Cerebellar cortex (tissue), 1 donor: ENCODE data around the gene FICD.
A peak's percentile ranks its signal among the peaks of the same experiment; 100 is the strongest.
"Not testable (repeated sequence)": the region's sequence is repeated elsewhere in the genome, so short reads cannot be mapped to it uniquely, and the experiment has no call there.

Experiments used
- DNase-seq: peaks from one replicate; pipeline ENCODE4 v3.0.0-alpha.2; 2015; ENCODE audit warnings: low spot score

The FICD gene

DNA sequence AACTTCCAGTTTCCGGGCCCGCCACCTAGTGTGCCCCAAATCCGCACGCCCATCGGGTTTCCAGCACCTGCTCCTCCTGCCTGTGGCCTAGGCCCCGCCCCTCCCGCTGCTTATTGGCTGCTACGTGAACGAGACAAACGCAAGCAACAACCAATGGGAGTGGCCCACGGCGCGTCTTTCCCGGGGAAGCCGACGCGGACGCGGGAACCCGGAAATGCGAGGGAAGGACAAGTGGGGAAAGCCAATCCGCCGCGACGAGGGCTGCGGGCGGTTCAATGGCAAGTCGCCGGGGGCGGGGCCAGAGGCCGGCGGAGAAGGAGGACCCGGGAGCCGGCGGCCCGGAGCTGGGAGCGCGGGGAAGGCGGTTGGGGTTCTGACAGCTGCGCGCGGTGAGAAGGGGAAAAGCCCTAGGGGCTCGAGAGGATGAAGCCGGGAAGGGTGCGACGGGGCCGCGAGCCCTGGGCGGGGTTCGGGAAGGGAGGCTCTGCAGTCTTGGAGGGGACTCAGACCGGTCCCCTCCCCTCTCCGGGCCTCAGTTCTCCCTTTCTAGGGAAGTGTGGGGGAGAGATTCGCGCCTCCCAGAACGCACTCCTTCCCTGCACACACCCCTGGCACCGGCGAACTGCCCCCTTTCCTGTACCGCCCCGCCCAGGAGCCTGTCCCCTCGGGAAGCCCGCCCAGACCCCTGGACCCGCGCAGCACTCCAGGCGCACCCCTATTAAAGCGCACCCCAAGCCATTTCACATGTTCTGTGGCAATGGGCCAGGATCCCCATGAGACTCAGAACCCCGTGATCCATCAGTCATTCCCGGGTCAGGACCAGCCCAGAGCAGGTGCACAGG, at the start of gene FICD:
Gene FICD (plus strand): TSS at position 305 of the 842 bp plus-strand sequence. CDS start 1,696 bp downstream, outside the sequence.
- peak; percentile 99 for DNase-seq

DNA sequence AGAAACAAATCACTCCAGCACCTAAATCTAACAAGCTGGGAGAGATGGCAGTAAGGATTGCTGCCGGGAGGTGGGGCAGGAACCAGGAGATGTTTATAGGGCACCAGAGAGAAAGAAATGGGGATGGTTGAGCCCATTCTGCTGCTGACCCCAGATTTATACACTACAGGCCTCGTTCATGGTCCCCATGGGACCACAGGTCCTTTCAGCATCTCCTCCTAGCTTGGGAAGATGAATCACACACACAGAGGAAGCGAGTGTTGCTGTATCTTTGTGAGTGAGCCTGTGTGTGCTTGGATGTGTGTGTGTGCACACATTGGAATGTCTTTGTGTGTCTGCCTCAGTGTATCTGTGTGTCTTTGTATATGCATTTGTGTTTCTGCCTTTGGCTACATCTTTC, 49.7 kb upstream of the FICD start:
- DNase-seq: no peak

DNA sequence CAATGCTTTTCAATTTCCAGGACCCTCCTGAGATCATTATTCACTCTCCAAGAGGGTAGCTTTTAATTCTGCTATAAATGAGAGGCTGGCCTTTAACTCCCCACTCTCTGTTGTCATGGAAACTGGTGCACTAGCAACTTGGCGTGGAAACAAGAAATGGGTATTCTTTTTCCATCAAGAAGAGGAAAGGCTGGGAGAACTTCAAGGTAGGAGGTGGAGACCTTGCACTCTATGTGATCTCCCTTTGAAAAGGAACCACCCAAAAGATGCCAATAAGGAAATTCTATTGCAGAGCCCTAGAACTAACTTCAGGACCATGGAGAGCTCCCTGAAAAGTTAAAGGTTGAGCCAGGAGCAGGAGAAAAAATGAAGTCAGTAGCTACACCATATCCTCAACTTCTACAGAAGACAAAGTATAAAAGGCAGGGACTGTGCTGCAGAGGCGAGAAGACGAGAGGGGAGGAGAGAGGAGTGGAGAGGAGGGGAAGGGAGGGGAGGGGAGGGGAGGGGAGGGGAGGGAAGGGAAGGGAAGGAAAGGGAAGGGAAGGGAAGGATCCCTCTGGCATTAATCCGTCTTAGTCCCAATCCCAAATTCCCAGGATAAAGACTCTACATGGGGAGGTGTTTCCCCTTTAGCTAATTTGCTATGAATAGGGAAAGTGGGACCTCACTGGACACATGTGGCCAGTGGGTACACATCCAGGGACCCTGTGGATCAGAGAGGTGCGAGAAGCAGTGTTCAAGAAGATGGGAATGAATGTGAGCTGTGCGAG, 46.7 kb upstream of the FICD start:
- DNase-seq: peak; percentile 68

DNA sequence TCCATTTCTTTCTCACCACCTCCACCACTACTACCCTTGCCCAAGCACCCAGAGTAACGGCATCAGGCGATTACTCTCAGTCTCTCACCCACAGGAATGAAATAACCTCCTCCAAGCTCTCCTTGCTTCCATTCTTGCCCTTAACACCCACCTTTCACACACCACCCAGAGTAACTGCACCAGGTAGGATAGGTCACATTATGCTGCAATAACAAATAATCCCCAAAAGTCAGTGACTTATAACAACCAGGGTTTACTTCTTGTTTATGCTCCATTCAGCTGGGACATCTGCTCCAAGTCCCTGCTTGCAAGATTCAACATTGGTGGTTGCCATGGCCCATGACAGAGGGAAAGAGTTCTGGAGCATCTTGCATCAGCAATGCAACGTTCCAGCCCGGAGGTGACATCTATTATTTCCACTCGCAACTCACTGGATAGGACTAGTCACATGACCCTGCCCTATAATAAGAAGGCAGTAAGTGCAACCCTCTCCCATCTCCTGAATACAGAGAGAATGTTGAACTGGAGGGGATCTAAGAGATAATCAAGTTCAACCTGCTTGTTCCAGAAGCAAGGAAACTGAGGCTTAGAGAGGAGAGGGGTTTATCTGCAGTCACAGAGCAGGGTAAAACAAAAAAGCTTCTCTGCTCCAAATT, 41.5 kb upstream of the FICD start:
- DNase-seq: no peak

DNA sequence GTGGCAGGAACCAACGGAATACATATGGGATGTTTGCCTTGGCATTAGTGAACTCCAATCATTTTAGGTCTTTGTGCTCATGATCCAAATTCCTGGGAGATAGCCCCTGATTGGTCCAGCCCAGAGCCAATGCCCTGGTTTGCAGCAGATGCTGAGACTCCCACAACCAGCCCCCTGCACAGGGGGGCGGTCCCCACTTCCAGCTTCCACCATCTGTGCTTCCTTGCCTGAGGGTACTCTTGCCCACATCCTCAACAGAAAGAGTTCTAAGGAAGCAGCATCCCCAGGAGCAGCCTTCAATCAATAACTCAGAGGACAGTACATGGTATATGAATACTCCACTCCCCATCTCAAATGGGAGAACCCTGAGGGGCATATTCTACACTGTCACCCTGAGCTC, 39.7 kb upstream of the FICD start:
- no peak for DNase-seq

DNA sequence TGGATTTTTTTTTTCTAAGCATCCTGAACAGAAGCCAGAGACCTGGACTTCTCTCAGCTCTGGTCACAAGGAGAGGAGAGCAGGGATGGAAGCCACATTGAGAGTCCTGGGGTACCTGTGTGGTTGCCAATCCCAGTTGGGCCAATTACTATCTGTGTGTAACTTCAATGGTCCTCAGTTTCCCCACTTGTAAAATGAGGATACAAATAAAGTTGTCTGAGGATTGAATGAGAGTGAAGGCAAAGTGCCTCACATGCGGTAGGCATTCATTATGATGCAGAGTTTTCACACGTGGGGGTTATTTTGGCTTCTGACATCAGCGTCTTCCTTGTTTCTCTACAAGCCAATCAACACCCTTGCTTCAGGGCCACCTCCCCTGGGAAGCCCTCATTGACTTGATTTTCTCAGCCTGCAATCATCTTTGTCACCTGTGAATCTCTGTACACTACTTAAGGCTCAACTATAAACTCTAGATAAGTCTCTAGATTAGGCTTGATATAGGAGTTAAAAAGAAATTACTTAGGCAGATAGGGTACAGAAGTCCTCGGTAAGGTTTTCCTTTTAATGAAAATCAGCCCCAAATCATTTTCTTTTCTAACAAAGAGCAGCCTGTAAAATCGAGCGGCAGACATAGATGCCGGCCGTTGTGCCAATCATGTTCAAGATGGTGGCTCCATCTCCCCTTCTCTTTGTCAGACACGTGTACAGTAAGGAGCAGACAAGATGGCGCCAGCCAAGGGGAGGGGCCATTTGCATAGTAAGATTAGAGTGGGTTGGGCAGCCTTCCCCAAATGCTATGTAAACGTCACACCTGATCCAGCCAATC, 37.8 kb upstream of the FICD start:
- DNase-seq: no peak

DNA sequence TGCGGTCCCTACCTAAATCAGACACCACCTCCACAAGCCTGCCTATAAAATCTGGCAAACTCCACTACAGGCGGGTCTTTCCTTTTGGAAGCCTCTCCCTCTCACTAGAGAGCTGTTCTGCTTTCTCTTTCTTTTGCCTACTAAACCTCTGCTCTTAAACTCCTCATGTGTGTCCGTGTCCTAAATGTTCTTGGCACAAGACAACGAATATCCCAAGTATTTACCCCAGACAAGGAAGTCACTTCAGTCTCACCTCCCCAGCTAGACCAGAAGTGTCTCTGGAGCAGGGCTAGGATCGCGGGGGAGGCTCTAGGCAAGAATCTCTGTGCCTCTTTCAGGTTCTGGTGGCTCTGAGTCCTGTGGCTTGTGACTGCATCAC, 37.2 kb upstream of the FICD start:
- no peak for DNase-seq

DNA sequence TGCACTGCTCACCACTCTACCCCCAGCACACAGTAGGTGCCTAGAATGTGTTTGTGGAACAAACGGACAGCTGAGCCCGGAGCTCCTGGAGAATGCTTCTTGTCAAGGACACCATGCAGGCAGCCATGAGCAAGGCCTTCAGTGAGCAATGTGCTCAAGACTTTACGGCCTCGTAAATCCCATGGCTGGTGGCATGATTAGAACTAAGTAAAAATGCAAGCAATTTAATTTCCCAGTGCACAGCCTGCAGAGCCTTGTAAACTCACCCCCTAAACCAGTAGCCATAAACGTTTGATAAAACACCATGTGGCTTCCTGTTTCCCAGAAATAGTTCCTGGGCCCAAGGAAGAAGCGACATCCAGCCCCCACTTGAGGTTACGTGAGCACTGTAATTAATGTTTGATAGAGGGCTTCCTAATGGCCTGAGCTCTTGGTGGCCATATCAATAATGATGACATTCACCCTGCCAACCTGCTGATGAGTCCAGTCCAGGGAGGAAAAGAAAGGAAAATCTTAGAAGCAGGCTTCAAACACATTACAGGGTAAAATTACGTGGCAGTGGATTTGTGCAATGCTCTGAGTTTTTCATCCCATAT, 36.4 kb upstream of the FICD start:
- no peak for DNase-seq

DNA sequence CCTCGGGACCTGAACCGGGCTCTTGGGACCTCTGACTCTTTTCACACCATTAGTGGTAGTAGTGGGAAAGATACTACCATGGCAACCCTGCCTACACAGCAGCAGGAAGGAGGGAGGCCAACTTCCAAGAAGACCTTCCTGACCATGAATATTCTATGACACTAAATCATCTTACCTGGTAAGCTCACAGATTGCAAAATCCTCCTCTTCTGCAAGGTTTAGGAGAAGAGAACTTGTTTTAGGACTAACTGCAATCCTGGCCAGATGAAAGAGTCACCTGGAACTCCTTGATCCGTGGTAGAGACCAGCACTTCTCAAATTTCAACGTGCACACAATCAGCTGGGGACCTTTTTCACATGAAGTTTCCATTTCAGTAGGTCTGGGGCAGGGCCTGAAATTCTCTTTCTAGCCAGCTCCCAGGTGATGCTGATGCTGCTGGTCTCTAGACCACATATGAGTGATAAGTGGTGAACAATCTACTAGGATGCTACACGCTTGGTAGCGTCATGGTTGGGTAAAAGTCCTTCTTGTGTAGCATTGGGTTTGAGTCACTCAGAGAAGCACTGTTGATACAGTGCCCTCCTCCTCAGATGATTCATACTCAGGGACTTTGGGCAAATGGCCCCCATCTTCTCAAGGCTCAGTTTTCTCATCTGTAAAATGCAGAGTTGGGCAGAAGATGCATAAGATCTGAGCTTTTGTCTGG, 35.6 kb upstream of the FICD start:
- DNase-seq: no peak

DNA sequence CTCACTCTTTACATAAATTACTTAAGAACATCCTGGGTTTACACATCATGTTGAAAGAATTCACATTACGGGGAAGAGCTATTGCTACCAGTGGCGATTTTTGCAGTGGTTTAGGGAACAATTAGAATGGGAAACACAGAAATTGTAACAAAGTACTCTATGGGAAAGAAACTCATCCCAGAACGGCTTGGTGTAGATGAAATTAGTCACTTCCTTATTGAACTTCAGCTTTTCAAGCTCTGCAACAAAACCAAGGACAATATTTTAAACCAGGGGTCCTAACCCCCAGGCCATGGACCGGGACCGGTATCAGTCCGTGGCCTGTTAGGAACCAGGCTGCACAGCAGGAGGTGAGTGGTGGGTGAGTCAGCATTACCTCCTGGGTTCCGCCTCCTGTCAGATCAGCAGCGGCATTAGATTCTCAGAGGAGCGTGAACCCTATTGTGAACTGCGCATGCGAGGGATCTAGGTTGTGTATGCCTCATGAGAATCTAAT, 32.3 kb upstream of the FICD start:
- peak; percentile 9 for DNase-seq

DNA sequence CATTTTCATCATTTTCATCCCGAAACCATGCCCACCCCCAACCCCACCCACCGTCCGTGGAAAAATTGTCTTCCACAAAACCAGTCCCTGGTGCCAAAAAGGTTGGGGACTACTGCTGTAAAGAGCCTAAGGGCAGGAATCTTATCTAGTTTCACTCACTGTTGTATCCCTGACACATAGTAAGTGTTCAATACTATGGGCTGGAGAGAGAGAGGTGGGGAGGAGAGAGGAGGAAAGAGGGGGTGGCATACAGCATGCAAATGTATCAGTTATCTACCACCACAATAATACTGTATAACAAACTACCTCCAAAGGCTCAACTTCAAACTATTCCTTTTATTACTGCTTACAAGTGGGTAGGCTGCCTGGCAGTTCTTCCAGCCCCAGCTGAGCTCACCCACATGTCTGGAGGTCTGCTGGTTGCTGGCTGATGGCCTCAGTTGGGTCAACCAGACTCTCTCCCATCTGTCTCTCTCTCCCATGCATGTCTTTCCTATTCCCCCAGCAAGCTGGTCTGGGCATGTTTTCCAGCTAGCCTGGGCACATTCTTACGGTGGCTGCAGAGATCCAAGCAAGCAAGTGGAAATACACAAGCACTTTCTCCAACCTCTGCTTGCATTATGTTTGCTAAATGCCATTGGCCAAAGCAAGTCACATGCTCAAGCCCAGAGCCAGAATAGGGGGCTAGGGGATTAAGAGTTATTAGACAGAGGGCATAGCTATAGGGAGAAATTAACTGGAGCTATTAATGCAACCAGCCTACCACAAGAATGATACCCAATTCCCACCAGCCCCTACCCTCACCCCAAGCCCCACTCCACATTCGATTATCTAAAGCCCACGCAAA, 31.6 kb upstream of the FICD start:
- peak; percentile 93 for DNase-seq

DNA sequence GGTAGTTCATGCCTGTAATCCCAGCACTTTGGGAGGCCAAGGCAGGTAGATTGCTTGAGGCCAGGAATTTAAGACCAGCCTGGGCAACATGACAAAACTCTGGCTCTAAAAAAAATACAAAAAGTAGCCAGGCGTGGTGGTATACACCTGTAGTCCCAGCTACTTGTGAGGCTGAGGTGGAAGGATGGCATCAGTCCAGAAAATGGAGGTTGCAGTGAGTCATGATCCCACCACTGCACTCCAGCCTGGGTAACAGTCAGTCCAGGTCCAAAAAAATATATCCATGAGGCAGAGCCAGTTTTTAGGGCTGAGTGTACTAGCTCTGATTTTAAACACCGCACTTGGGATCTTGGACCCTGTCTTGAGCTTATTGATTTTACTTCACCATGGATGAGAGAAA, 30.6 kb upstream of the FICD start:
- no peak for DNase-seq

DNA sequence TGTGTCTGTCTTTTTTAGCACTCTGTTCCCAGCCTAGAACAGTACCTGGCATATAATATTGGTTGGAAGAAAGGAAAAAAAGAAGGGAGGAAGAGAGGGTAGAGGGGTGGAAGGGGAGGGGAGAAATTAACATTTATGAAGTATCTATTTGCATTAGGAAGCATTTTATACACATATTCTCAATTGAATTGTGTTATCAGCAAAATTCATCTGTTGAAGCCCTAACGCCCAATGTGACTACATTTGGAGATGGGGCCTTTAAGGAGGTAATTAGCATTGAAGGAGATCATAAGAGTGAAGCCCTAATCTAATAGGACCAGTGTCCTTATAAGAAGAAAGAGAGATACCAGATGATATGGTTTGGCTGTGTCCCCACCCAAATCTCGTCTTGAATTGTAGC, 30.2 kb upstream of the FICD start:
- DNase-seq: no peak

DNA sequence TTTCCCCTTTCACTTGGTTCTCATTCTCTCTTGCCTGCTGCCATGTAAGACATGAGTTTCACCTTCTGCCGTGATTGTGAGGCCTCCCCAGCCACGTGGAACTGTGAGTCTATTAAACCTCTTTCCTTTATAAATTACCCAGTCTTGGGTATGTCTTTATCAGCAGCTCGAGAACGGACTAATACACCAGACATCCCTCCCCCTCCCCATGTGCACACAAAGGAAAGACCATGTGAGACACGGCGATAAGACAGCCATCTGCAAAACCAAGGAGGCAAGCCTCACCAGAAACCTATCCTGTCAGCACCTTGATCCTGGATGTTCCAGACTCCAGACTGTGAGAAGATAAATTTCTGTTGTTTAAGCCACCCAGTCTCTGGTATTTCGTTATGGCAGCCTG, 29.7 kb upstream of the FICD start:
- not testable (repeated sequence) for DNase-seq

DNA sequence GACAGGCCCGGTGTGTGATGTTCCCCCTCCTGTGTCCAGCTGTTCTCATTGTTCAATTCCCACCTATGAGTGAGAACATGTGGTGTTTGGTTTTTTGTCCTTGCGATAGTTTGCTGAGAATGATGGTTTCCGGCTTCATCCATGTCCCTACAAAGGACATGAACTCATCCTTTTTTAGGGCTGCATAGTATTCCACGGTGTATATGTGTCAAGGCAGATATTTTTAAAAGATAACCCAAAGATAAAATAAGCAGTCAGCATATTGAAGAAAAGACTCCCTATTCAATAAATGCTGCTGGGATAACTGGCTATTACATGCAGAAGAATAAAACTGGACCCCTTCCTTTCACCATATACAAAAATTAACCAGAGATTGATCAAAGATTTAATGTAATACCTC, 28.0 kb upstream of the FICD start:
- DNase-seq: not testable (repeated sequence)

DNA sequence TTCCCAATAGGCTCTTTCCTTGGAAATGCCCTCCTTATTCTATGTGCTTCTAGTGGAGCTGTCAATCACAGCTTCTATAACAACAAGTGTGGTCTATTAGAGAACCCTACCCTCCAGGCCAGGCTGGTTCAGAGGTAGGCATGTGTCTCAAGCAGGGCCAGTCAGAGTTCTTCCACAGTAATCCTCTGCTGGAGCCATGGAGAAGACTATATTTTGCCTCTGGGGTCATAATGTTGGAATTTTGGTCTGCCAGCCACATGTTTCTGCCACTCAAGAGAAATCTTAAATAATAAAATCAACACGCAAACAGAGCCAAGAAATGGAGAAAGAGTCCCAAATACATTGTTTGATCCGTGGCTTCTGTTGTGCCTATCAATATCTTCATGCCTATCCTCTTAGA, 23.8 kb upstream of the FICD start:
- no peak for DNase-seq

DNA sequence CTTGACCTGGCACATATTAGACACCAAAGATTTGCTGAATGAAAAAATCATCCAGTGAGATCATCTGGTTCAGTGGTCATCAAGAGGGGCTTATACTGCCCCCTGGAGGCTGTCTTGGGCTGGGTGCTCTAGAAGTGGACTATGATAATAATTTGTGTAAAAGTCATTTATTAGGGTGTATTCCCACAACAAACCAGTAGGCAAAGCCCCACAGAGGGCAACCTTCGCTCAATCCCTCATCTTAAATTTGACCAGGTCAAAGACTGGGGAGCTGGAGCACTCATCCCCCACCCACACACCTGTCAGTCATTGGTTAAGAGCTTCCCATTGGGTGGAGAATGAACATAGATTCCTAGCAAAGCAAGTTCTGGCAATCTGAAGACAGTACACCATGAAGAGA, 20.0 kb upstream of the FICD start:
- no peak for DNase-seq

DNA sequence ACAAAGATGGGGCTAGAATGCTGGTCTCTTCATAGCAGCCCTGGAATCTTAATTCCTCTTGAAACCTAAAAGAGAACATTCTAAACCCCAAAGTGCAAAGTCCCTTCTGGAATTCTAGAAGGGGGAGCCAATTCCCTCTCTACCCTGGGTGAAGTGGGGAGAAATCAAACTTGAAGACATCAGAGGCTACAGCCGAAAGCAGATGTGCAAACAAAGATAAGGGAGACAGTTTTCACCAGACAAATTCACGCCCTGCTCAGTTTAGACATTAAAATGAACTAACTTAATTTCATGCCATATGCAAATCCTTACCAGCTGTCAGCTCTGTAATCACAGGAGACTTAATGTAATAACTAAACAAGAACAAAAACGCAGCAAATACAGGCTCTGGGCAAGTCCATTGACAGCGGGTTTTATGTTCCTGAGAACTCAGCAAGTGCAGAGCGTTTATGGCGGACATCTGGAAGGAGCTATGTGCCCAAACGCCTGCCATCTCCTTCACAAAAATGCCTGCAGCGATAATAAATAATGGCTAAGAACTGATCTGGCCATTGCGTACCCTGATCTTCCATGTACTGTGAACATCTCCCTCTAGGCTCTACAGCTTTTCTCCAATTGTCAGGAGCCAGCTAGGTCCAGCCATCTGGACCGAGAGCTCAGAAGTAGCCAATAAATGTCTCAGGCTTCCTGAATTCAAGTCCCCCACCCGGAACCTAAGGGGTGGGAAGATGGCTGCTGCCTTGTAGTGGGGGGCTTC, 19.1 kb upstream of the FICD start:
- DNase-seq: no peak

DNA sequence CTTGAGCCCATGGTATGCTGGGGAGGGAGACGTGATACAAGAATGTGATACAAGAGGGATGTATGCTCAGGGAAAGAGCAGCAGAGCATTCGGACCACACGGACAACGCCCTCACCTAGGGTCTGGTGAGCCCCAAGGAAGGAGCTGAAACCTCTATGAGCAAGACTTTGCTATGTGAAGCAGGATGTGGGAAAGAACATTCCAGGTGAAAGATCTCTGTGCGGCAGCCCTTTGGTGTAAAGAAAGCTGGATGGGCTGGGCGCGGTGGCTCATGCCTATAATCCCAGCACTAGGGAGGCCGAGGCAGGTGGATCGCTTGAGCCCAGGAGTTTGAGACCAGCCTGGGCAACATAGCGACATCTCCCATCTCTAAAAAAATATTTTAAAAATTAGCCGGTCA, 16.9 kb upstream of the FICD start:
- no peak for DNase-seq
